ENCODE data around the gene PXDN.
"Not testable (repeated sequence)": the region's sequence is repeated elsewhere in the genome, so short reads cannot be mapped to it uniquely, and the experiment has no call there.

DNA sequence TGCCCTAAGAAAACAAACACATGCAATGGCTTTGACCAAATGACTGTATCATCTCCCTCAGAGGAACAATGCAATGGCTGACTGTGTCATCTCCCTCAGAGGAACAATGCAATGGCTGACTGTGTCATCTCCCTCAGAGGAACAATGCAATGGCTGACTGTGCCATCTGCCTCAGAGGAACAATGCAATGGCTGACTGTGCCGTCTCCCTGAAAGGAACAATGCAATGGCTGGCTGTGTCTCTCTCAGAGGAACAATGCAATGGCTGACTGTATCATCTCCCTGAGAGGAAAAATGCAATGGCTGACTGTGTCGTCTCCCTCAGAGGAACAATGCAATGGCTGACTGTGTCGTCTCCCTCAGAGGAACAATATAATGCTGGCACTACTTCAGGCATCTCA lies 122.3 kb downstream of the PXDN start:
- TF ChIP-seq, protein P1, sequence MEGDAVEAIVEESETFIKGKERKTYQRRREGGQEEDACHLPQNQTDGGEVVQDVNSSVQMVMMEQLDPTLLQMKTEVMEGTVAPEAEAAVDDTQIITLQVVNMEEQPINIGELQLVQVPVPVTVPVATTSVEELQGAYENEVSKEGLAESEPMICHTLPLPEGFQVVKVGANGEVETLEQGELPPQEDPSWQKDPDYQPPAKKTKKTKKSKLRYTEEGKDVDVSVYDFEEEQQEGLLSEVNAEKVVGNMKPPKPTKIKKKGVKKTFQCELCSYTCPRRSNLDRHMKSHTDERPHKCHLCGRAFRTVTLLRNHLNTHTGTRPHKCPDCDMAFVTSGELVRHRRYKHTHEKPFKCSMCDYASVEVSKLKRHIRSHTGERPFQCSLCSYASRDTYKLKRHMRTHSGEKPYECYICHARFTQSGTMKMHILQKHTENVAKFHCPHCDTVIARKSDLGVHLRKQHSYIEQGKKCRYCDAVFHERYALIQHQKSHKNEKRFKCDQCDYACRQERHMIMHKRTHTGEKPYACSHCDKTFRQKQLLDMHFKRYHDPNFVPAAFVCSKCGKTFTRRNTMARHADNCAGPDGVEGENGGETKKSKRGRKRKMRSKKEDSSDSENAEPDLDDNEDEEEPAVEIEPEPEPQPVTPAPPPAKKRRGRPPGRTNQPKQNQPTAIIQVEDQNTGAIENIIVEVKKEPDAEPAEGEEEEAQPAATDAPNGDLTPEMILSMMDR (IDR thresholded peaks at IDR 0.05), result not testable (repeated sequence)
- not testable (repeated sequence) for TF ChIP-seq POLR2A (IDR thresholded peaks at IDR 0.05)

All from stomach (tissue), 4 donors.